Upper lobe of right lung (tissue), 1 donor: ENCODE measurements around the gene KCNC2. TPM values are rescaled to one million over a fixed set of nuclear protein-coding genes. Genes with fewer than 3 reads are reported as not detected.

ENCODE experiments used
- ATAC-seq: fragments of 200-7000 bp; cut with Tn5 transposase; one replicate; pipeline ENCODE4 v1.9.1; 2020; ENCODE audit warnings: mild to moderate bottlenecking, moderate library complexity
- DNase-seq: peaks from one replicate; pipeline ENCODE4 v3.0.0-alpha.2; 2020
- H3K27ac ChIP-seq: fragments of 200-600 bp; one replicate; pipeline ENCODE4 v1.8.0; 2022
- H3K27me3 ChIP-seq: fragments of 200-600 bp; one replicate; pipeline ENCODE4 v1.8.0; 2022; ENCODE audit warnings: mild to moderate bottlenecking
- H3K36me3 ChIP-seq: fragments of 200-600 bp; one replicate; pipeline ENCODE4 v1.8.0; 2022
- H3K4me1 ChIP-seq: fragments of 200-600 bp; one replicate; pipeline ENCODE4 v1.8.0; 2022
- H3K4me3 ChIP-seq: fragments of 200-600 bp; one replicate; pipeline ENCODE4 v1.8.0; 2022; ENCODE audit warnings: mild to moderate bottlenecking
- H3K9me3 ChIP-seq: fragments of 200-600 bp; one replicate; pipeline ENCODE4 v1.8.0; 2022
- CTCF ChIP-seq: fragments of 200-600 bp; IDR thresholded peaks from one replicate; pipeline ENCODE4 v1.8.0; 2022; ENCODE audit warnings: antibody characterized with exemption
- intact Hi-C: fragments of 100-400 bp; cut with DNase I; formaldehyde crosslinking; loops from one replicate; pipeline ENCODE4 v1.11.0; 2022
- long read RNA-seq: library from polyadenylated mRNA; unstranded; transcript quantifications from one replicate; pipeline ENCODE4 v2.0.0, GENCODE V29; 2021
- total RNA-seq: library from RNA; stranded (reverse); fragmentation: NEBNext Ultra II Directional; extraction: Animal tissue kit (Norgen Biotek cat#: 25700); gene quantifications from one replicate; pipeline ENCODE4 v1.2.1, GENCODE V29; 2021
- donor health status: DM: no; HTN: yes; CAD: no; lungs with severe emphysema.

KCNC2 gene
- not detected for total RNA-seq
- long read RNA-seq = 0 reads

DNA sequence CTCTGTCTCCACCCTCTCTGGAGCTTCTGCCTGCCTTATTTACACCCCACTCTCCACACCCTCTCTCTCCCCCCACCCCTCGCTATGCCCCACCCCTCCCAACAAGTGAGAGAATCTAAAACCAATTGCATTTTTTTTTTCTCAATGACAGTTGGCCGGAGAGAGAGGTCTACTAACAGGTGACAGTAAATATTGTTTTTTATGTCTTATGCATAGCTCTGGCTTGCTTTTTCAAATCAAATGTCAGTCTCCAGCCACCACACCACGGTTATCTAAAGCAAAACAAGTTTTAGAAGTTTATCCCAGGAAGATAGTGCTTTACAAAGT is at the start of gene KCNC2:
Gene KCNC2, minus strand, starts transcription at position 28 of the 327 bp plus-strand sequence.
- H3K4me1 ChIP-seq = no peaks in the 10 kb centered on the region
- H3K27ac ChIP-seq = no peak within 1 kb of the TSS
- peaks cover 36% of the 10 kb centered on the region for H3K27me3 ChIP-seq
- no peak for ATAC-seq
- H3K36me3 ChIP-seq = no peaks in the 10 kb centered on the region
- H3K9me3 ChIP-seq = no peaks in the 10 kb centered on the region
- DNase-seq = no peak
- intact Hi-C loops = no loop called here
- H3K4me3 ChIP-seq = no peak within 1 kb of the TSS
- TF ChIP-seq CTCF = no peak

GRCh38 chr12:75259143-75259542 is 49.5 kb upstream of the KCNC2 start:
- ATAC-seq (no peak), DNase-seq (no peak)
- no peaks in the 10 kb centered on the region for H3K9me3 ChIP-seq
- no peak for TF ChIP-seq CTCF
- no peak overlapping the region for H3K4me3 ChIP-seq
- H3K4me1 ChIP-seq = no peaks in the 10 kb centered on the region
- no peaks in the 10 kb centered on the region for H3K27me3 ChIP-seq
- H3K27ac ChIP-seq = no peak overlapping the region
- no peaks in the 10 kb centered on the region for H3K36me3 ChIP-seq
- intact Hi-C loops = no loop called here

DNA sequence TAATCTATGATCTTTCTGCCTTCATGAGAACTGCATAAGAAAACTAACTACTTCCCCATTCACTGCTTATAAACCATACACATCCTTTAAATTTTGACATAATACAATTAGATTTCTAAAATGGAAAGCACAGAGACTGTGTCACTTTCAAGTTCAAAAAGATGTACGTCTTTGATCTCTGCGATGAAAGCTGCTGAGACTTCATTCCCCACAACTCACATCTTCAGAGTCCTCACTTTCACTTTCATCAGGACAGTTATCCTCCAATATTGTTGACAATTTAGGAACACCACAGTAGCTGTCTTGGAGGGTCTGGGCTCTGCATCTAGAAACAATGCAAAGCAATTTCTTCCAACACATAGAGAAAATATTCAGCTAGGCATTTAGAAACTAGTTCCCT is 47.9 kb upstream of the KCNC2 start:
- no peak overlapping the region for H3K27ac ChIP-seq
- ATAC-seq = no peak
- H3K4me3 ChIP-seq = peak overlapping the region; percentile 12
- intact Hi-C loops = no loop called here
- H3K9me3 ChIP-seq = no peaks in the 10 kb centered on the region
- no peak for TF ChIP-seq CTCF
- H3K27me3 ChIP-seq = no peaks in the 10 kb centered on the region
- no peaks in the 10 kb centered on the region for H3K4me1 ChIP-seq
- no peak for DNase-seq
- no peaks in the 10 kb centered on the region for H3K36me3 ChIP-seq

- intact Hi-C loops = no loop called here
- no peaks in the 10 kb centered on the region for H3K9me3 ChIP-seq
- H3K4me1 ChIP-seq = no peaks in the 10 kb centered on the region
- TF ChIP-seq CTCF = no peak
- no peak overlapping the region for H3K4me3 ChIP-seq
- no peak overlapping the region for H3K27ac ChIP-seq
- DNase-seq (no peak), ATAC-seq (no peak)
- no peaks in the 10 kb centered on the region for H3K27me3 ChIP-seq
- H3K36me3 ChIP-seq = no peaks in the 10 kb centered on the region
Measured at GRCh38 chr12:75245108-75245507, 35.5 kb upstream of the KCNC2 start.

DNA sequence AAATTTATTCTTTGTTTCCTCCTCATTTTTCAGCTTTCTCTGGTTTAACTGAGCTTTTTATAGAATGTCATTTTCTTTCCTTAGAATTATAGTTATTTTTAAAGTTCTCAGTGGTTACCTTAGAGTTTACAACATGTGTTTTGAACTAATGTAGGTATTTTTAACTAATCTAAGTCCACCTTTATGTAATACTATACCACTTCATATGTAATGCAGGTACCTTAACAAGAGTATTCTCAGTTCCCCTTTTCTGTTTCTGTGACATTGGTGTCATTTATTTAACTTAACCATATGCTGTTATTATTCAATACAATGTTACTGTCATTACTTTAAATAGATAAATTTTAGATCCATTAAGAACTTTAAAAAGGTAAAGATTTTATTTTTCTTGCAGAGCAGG is 30.3 kb upstream of the KCNC2 start:
- no peaks in the 10 kb centered on the region for H3K27me3 ChIP-seq
- no peak for TF ChIP-seq CTCF
- intact Hi-C loops = no loop called here
- ATAC-seq (no peak), DNase-seq (no peak)
- H3K27ac ChIP-seq = no peak overlapping the region
- H3K4me1 ChIP-seq = no peaks in the 10 kb centered on the region
- H3K36me3 ChIP-seq = no peaks in the 10 kb centered on the region
- H3K4me3 ChIP-seq = no peak overlapping the region
- H3K9me3 ChIP-seq = no peaks in the 10 kb centered on the region

DNA sequence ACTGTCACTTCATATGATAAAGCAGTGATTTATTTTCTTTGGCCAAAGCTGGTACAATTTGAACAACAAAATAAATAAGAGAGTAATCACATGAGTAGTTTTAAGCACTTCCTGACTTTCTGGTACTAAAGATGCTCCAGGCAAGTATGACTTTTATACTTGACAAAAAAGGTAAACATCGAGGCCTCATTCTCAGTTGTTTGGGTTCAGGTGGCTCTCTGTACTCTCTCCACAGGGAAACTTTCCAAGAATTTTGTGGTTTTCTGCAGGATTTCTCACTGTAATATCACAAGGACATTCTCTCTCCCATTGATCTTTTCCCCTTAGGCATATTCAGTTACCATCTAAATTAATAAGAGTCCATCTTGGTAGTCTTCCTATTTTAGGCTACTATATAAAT is 26.6 kb upstream of the KCNC2 start:
- Histone ChIP-seq H3K36me3 (no peaks in the 10 kb centered on the region), H3K4me1 (no peaks in the 10 kb centered on the region), H3K27ac (no peak overlapping the region), H3K4me3 (no peak overlapping the region), H3K27me3 (no peaks in the 10 kb centered on the region), H3K9me3 (no peaks in the 10 kb centered on the region)
- intact Hi-C loops = no loop called here
- DNase-seq = no peak
- no peak for TF ChIP-seq CTCF
- no peak for ATAC-seq
